AG09319 (cell line): ENCODE results near the gene HHATL.

Experiments
- DNase-seq: peaks from one replicate; pipeline ENCODE4 v3.0.0-alpha.2; 2010; ENCODE audit warnings: low read depth; ENCODE audit errors: extremely low read depth
- TF ChIP-seq, protein P1 (sequence below): IDR thresholded peaks from 2 replicates; pipeline ENCODE4 v1.5.1; 2011; ENCODE audit warnings: low read depth, mild to moderate bottlenecking, inconsistent platforms, low read length, moderate library complexity

Gene HHATL

DNA sequence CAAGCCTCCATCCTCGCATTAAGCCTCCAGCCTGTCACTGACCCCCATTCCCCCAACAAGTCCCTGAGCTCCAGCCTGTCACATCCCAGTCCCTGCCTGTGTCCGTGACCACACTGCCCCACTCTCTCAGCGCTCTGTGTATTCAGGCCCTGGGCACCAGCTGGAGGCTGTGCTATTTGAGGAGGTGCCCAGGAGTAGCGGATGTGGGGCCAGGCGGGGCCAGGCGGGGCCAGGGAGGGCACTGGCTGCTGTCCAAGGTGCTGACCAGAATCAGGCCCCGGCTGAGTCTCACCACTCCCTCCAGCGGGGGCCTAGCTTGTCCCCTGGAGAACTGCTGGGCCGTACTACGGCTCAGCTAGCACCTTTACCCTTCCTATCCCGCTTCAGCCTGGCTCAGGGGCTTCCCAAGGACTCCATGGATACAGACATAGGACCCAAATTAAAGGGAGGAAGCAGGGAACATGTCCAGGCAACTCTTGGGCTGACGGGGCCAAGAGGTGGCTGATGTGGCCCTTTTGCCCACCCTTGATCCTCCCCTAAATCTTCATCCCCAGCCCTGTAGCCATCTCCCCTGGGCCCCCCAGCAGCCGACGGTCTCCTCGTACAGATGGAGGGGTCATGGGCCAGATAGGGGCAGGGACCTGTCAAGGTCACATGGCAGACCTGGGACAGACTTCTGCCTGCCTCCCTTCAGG, 1.1 kb downstream of the HHATL start:
- TF ChIP-seq, protein P1, sequence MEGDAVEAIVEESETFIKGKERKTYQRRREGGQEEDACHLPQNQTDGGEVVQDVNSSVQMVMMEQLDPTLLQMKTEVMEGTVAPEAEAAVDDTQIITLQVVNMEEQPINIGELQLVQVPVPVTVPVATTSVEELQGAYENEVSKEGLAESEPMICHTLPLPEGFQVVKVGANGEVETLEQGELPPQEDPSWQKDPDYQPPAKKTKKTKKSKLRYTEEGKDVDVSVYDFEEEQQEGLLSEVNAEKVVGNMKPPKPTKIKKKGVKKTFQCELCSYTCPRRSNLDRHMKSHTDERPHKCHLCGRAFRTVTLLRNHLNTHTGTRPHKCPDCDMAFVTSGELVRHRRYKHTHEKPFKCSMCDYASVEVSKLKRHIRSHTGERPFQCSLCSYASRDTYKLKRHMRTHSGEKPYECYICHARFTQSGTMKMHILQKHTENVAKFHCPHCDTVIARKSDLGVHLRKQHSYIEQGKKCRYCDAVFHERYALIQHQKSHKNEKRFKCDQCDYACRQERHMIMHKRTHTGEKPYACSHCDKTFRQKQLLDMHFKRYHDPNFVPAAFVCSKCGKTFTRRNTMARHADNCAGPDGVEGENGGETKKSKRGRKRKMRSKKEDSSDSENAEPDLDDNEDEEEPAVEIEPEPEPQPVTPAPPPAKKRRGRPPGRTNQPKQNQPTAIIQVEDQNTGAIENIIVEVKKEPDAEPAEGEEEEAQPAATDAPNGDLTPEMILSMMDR, result no peak
- DNase-seq, result no peak

GRCh38 chr3:42700366-42701288, 2.0 kb downstream of the HHATL start:
- TF ChIP-seq, protein P1, result no peak
- DNase-seq, result no peak

- TF ChIP-seq, protein P1, result no peak
- DNase-seq, result no peak
These were observed 3.1 kb downstream of the HHATL start for GRCh38 chr3:42699511-42699971.

- TF ChIP-seq, protein P1, result no peak
- no peak for DNase-seq
These were observed 3.7 kb downstream of the HHATL start for GRCh38 chr3:42698911-42699230.

- DNase-seq, result no peak
- TF ChIP-seq, protein P1, result no peak
These were observed 4.2 kb downstream of the HHATL start for GRCh38 chr3:42698216-42698910.

GRCh38 chr3:42697289-42698051, 5.1 kb downstream of the HHATL start:
- TF ChIP-seq, protein P1, result no peak

More at GRCh38 chr3:42697289-42698051, 5.1 kb downstream of the HHATL start:
- DNase-seq, result no peak
